Fibroblast of mammary gland (primary cell): Measurements from ENCODE around the gene GLG1.

Source experiments
- DNase-seq: peaks from one replicate; pipeline ENCODE4 v3.0.0-alpha.2; 2010; ENCODE audit warnings: low read depth
- H3K4me3 ChIP-seq: 2 replicates; pipeline ENCODE4 v1.5.1; 2011; ENCODE audit warnings: low read depth, mild to moderate bottlenecking, low read length, moderate library complexity; ENCODE audit not compliant: control insufficient read depth
- CTCF ChIP-seq: conservative IDR thresholded peaks from 2 replicates; pipeline ENCODE4 v1.5.1; 2011; ENCODE audit warnings: low read depth, low read length, inconsistent platforms; ENCODE audit not compliant: control insufficient read depth, insufficient read depth

GLG1 gene

GRCh38 chr16:74577882-74578366, 29.0 kb downstream of the GLG1 start:
- peak; percentile 82 for DNase-seq

GRCh38 chr16:74575807-74576643, 30.9 kb downstream of the GLG1 start:
- DNase-seq: no peak
- no peak overlapping the region for H3K4me3 ChIP-seq
- TF ChIP-seq CTCF: no peak

More at GRCh38 chr16:74577882-74578366, 29.0 kb downstream of the GLG1 start:
- no peak overlapping the region for H3K4me3 ChIP-seq
- no peak for TF ChIP-seq CTCF

DNA sequence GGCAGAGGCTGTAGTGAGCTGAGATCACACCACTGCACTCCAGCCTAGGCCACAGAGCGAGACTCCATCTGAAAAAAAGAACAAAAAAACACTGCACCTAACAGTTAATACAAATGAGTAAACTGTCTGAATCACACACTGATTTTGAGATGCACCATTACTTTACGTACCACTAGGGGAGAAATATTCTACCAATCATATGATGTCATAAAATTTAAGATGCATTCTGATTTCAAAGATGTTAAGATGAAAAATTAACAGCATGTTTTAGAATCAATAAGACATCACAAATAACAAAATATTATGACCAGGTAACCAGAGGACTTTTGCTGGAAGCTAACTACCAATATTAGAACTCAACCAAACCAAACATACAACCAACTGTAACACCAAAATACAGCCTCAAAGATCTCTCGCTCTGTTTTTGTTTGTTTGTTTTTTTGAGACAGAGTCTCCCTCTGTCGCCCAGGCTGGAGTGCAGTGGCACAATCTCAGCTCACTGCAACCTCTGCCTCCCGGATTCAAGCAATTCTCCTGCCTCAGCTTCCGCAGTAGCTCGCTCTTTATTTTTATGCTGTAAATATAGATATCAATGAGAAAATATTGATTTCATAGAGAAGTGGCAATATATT, 31.6 kb downstream of the GLG1 start:
- no peak for TF ChIP-seq CTCF
- no peak for DNase-seq
- H3K4me3 ChIP-seq: no peak overlapping the region

DNA sequence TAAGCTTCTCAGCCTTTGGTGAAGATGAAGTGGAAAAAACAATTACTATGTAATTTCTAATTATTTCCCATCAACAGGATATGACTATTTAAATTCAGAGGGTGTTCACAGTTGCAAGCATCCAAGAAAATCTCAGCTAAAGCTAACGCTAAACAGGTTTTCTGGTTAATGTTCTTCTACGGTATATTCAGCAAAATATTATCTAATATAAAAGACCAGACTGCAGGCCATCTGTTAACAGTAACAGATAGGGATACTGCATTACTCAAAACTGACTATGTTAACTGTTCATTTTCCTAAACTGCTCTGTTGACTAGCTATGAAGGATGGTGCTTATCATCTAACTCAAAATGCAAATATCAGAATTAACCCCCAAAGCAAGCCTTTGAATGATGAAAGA, 32.8 kb downstream of the GLG1 start:
- no peak overlapping the region for H3K4me3 ChIP-seq
- DNase-seq: no peak
- no peak for TF ChIP-seq CTCF

GRCh38 chr16:74573622-74574021, 33.3 kb downstream of the GLG1 start:
- no peak overlapping the region for H3K4me3 ChIP-seq
- no peak for TF ChIP-seq CTCF
- DNase-seq: no peak

- no peak for DNase-seq
- no peak overlapping the region for H3K4me3 ChIP-seq
- TF ChIP-seq CTCF: no peak
Measured at GRCh38 chr16:74570412-74571301, 36.3 kb downstream of the GLG1 start.
